ENCODE measurements around the gene GRAMD2A. TPM values are rescaled to one million over a fixed set of nuclear protein-coding genes. Genes with fewer than 3 reads are reported as not detected.

The GRAMD2A gene
- total RNA-seq, 1 donor from 2014 or later: not detected

GRCh38 chr15:72135719-72136118 is 61.9 kb downstream of the GRAMD2A start:
- Mint-ChIP-seq H3K4me3 (ENCODE audit: unreplicated experiment) (no peak overlapping the region), H3K27ac (ENCODE audit: unreplicated experiment) (no peak overlapping the region), H3K9me3 (ENCODE audit: unreplicated experiment) (no peaks in the 10 kb centered on the region), H3K4me1 (ENCODE audit: low read depth, unreplicated experiment) (no peaks in the 10 kb centered on the region), H3K27me3 (ENCODE audit: unreplicated experiment) (peaks cover 1% of the 10 kb centered on the region), H3K36me3 (ENCODE audit: unreplicated experiment) (no peaks in the 10 kb centered on the region)
- TF ChIP-seq CTCF (IDR thresholded peaks at IDR 0.05; ENCODE audit: partially characterized antibody, unreplicated experiment): no peak
- DNase-seq: no peak

DNA sequence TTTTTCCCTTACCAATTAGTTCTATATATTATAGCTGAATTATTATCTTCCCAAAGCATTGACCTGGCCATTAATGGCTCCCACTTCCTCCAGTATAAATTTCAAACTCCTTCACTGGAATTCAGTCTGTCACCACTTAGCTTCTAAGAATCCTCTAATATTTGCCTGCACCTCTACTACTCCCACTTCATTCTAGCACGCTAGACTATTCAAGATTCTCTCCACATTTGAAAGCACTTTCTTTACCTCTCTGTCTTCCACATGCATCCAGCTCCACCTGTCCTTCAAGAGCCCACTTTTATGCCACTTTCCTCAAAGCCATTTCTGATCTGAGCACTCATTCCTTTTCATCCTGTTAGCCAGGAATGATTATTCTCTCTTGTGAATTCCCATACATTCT is 64.4 kb downstream of the GRAMD2A start:
- no peak overlapping the region for H3K27ac Mint-ChIP-seq (ENCODE audit: unreplicated experiment)
- H3K4me1 Mint-ChIP-seq (ENCODE audit: low read depth, unreplicated experiment): no peaks in the 10 kb centered on the region
- no peaks in the 10 kb centered on the region for H3K9me3 Mint-ChIP-seq (ENCODE audit: unreplicated experiment)
- TF ChIP-seq CTCF (IDR thresholded peaks at IDR 0.05; ENCODE audit: partially characterized antibody, unreplicated experiment): no peak
- DNase-seq: no peak
- no peak overlapping the region for H3K4me3 Mint-ChIP-seq (ENCODE audit: unreplicated experiment)
- H3K36me3 Mint-ChIP-seq (ENCODE audit: unreplicated experiment): no peaks in the 10 kb centered on the region
- H3K27me3 Mint-ChIP-seq (ENCODE audit: unreplicated experiment): peaks cover 1% of the 10 kb centered on the region

DNA sequence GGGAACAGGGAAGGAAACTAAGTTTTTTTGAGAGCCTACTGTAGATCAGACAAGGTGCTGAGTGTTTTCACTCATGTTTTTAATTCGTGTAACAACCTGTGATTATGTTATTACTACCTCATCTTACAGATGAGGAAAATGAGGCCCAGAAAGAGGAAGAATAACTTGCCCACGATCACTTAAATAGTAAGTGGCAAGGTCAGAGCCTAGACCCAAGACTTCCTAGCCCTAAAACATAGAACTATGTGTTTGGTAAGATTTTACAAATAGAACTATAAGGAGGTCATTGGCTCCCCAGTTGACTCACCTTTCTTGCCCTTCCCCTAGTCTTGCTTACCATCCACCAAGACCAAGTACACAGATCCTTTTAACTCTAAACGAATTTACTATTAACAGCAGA is 65.7 kb downstream of the GRAMD2A start:
- H3K9me3 Mint-ChIP-seq (ENCODE audit: unreplicated experiment): no peaks in the 10 kb centered on the region
- no peaks in the 10 kb centered on the region for H3K4me1 Mint-ChIP-seq (ENCODE audit: low read depth, unreplicated experiment)
- peaks cover 1% of the 10 kb centered on the region for H3K27me3 Mint-ChIP-seq (ENCODE audit: unreplicated experiment)
- no peak for DNase-seq
- no peaks in the 10 kb centered on the region for H3K36me3 Mint-ChIP-seq (ENCODE audit: unreplicated experiment)
- no peak overlapping the region for H3K27ac Mint-ChIP-seq (ENCODE audit: unreplicated experiment)
- TF ChIP-seq CTCF (IDR thresholded peaks at IDR 0.05; ENCODE audit: partially characterized antibody, unreplicated experiment): no peak
- H3K4me3 Mint-ChIP-seq (ENCODE audit: unreplicated experiment): no peak overlapping the region

DNA sequence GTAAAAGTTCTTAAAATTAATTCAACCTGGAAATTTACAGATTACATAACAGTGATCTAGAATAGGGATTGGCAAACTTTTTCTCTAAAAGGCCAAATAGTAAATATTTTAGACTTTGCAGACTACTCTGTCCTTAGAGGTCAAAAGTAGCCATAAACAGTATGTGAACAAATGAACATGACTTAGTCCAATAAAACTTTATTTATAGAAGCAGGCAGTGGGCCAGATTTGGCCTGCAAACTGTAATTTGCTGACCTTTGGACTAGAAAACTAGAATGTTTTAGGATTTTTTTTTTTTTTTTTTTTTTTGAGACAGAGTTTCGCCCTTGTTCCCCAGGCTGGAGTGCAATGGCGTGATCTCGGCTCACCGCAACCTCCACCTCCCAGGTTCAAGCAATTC is 67.3 kb downstream of the GRAMD2A start:
- peaks cover 1% of the 10 kb centered on the region for H3K27me3 Mint-ChIP-seq (ENCODE audit: unreplicated experiment)
- H3K36me3 Mint-ChIP-seq (ENCODE audit: unreplicated experiment): no peaks in the 10 kb centered on the region
- no peak overlapping the region for H3K27ac Mint-ChIP-seq (ENCODE audit: unreplicated experiment)
- no peak for DNase-seq
- H3K9me3 Mint-ChIP-seq (ENCODE audit: unreplicated experiment): no peaks in the 10 kb centered on the region
- H3K4me1 Mint-ChIP-seq (ENCODE audit: low read depth, unreplicated experiment): no peaks in the 10 kb centered on the region
- H3K4me3 Mint-ChIP-seq (ENCODE audit: unreplicated experiment): no peak overlapping the region
- no peak for TF ChIP-seq CTCF (IDR thresholded peaks at IDR 0.05; ENCODE audit: partially characterized antibody, unreplicated experiment)

GRCh38 chr15:72128359-72128758 is 69.2 kb downstream of the GRAMD2A start:
- Mint-ChIP-seq H3K4me3 (ENCODE audit: unreplicated experiment) (no peak overlapping the region), H3K27ac (ENCODE audit: unreplicated experiment) (no peak overlapping the region), H3K4me1 (ENCODE audit: low read depth, unreplicated experiment) (no peaks in the 10 kb centered on the region), H3K36me3 (ENCODE audit: unreplicated experiment) (no peaks in the 10 kb centered on the region), H3K9me3 (ENCODE audit: unreplicated experiment) (no peaks in the 10 kb centered on the region), H3K27me3 (ENCODE audit: unreplicated experiment) (peaks cover 1% of the 10 kb centered on the region)
- no peak for DNase-seq
- no peak for TF ChIP-seq CTCF (IDR thresholded peaks at IDR 0.05; ENCODE audit: partially characterized antibody, unreplicated experiment)

Data from glutamatergic neuron (in vitro differentiated cells).